Measurements from ENCODE around the gene P2RX2.

P2RX2 gene

DNA sequence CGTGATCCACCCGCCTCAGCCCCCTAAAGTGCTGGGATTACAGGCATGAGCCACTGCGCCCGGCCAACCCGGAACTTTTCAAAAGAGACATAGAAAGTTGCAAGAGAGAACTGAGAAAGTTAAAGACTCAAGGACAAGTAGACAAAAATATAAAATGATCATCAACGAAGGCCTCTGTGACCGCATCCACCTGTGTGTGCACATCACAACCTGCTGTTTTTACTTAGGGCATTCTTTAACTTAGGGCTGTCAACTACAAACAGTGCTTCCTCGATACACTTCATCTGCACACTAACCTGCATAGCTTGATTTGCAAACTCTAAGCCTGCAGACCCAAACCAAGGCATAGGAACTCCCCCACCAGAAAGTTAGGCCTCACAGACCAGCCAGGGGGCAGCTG lies 14.8 kb downstream of the P2RX2 start:
- no peak overlapping the region for H3K4me3 ChIP-seq (ENCODE audit: low read length)
- H3K36me3 ChIP-seq (ENCODE audit: insufficient read depth, low read length) = peaks cover 88% of the 10 kb centered on the region
- no peak overlapping the region for H2AFZ ChIP-seq (ENCODE audit: low read depth, low read length)
- peaks cover 18% of the 10 kb centered on the region for H3K4me1 ChIP-seq (ENCODE audit: insufficient read depth, low read length)
- H3K9me3 ChIP-seq (ENCODE audit: low read length) = no peaks in the 10 kb centered on the region
- H3K27me3 ChIP-seq (ENCODE audit: insufficient read depth, low read length) = no peaks in the 10 kb centered on the region

DNA sequence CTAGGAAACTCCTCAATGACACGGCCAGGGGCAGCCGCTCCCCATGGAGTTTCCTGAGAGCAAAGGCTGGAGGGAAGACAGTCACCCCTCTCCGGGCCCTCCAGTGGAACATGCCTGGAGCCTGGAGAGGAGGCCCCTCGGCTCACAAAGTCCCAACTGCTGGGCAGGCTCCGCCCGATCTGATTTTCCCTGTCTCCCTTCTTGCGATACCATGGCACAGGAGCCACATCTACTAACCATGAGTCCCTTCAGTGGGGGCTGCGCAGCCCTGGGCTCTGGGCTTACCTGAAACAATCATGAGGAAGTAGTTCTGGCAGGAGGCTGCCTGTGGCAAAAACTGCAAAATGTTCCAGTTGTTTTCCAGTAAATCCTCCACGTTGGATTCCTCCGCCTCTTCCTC lies 15.3 kb downstream of the P2RX2 start:
- H3K36me3 ChIP-seq (ENCODE audit: insufficient read depth, low read length) = peaks cover 87% of the 10 kb centered on the region
- no peaks in the 10 kb centered on the region for H3K27me3 ChIP-seq (ENCODE audit: insufficient read depth, low read length)

DNA sequence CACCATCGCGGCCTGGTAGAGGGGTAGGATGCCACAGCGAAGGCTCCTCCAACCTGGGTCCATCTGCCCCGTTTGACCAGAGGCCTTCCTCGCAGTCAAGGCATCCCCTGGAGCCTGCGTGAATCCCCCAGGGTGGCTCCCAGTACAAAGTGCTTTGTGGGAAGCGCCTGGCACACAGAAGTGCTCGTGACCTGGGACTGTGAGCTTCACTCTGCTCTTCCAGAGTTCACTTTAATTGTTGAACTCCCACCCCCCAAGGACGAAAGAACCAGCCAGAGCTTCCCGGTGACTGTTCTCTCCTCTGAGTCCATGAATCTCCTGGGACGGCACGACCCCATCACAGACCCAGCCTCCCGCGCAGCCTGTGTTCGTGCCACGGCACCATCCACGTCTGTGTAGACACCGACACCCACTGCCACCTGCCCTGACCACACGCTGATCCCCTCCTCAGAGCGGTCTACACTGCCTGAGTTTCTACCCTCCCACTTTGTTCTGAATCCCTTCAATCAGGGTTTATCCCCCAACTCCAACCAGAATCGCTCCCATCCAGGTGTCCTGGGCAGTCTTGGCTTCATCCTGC lies 15.9 kb downstream of the P2RX2 start:
- Histone ChIP-seq H3K4me3 (ENCODE audit: low read length) (no peak overlapping the region), H3K36me3 (ENCODE audit: insufficient read depth, low read length) (peaks cover 87% of the 10 kb centered on the region), H3K4me1 (ENCODE audit: insufficient read depth, low read length) (peaks cover 18% of the 10 kb centered on the region), H3K27me3 (ENCODE audit: insufficient read depth, low read length) (no peaks in the 10 kb centered on the region), H2AFZ (ENCODE audit: low read depth, low read length) (no peak overlapping the region), H3K9me3 (ENCODE audit: low read length) (no peaks in the 10 kb centered on the region)

More for the DNA sequence above, 15.3 kb downstream of the P2RX2 start:
- no peaks in the 10 kb centered on the region for H3K9me3 ChIP-seq (ENCODE audit: low read length)
- no peak overlapping the region for H2AFZ ChIP-seq (ENCODE audit: low read depth, low read length)
- H3K4me1 ChIP-seq (ENCODE audit: insufficient read depth, low read length) = peaks cover 18% of the 10 kb centered on the region
- H3K4me3 ChIP-seq (ENCODE audit: low read length) = no peak overlapping the region

DNA sequence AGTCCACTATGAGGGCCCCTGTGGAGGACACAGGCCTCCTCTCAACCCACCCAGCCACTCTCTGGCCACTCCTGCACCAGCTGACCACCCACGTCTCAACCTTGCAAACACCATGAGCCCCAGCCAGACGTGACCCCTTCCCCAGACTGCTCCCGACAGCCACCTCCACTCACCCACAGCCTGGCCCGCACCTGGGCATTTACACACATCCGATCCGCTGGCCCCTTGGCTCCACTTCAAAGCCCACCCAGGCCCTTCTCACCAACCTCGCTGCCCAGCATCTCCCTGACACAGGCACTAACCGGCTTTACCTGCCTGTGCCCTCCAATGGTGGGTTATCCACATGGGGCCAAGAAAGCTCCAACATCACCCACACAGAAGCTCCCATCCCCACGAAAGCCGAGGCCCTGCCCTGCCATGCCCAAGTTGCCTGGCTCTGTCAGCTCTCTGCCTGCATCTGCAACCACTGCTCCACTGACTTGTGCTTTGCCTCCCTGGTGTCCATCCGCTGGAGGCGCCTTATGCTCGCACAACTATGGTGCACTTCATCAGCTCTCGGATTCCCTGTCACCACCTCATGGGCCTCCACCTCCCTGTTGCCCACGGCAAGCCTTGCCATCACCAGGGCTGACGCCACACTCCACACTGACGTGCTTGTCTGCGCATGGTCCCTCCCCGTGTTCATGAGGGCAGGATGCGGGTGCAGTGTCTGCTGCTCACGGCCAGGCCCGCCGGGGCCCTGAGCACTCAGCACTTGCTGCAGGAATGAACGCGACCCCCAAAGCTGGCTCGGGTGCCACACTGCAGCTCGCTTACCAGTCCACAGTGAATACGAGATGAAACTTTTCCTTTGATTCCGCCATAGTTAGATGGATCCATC lies 16.7 kb downstream of the P2RX2 start:
- H3K36me3 ChIP-seq (ENCODE audit: insufficient read depth, low read length) = peaks cover 81% of the 10 kb centered on the region
- peaks cover 18% of the 10 kb centered on the region for H3K4me1 ChIP-seq (ENCODE audit: insufficient read depth, low read length)
- no peak overlapping the region for H2AFZ ChIP-seq (ENCODE audit: low read depth, low read length)
- no peak overlapping the region for H3K4me3 ChIP-seq (ENCODE audit: low read length)
- no peaks in the 10 kb centered on the region for H3K27me3 ChIP-seq (ENCODE audit: insufficient read depth, low read length)
- H3K9me3 ChIP-seq (ENCODE audit: low read length) = no peaks in the 10 kb centered on the region

DNA sequence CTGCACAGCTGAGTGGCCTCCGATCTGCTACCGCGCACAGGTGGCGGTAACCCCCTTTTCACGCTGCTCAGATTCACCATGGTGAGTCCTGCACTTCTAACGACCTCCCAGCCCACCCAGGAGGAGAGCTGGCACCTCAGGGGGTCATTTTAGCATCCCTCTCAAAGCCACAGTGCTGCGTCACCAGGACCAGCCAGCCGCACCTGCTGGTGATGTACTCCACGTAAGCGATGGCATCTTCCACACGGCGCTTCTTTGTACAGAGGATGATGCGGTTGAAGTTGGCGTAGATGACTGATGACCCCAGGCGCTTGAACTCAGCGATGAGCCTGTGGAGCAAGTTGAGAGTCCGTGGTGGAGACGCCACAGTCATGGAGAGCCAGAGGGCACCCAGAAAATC lies 19.2 kb downstream of the P2RX2 start:
- Histone ChIP-seq H2AFZ (ENCODE audit: low read depth, low read length) (no peak overlapping the region), H3K4me3 (ENCODE audit: low read length) (no peak overlapping the region), H3K4me1 (ENCODE audit: insufficient read depth, low read length) (peaks cover 18% of the 10 kb centered on the region), H3K27me3 (ENCODE audit: insufficient read depth, low read length) (no peaks in the 10 kb centered on the region), H3K9me3 (ENCODE audit: low read length) (no peaks in the 10 kb centered on the region), H3K36me3 (ENCODE audit: insufficient read depth, low read length) (peaks cover 81% of the 10 kb centered on the region)

DNA sequence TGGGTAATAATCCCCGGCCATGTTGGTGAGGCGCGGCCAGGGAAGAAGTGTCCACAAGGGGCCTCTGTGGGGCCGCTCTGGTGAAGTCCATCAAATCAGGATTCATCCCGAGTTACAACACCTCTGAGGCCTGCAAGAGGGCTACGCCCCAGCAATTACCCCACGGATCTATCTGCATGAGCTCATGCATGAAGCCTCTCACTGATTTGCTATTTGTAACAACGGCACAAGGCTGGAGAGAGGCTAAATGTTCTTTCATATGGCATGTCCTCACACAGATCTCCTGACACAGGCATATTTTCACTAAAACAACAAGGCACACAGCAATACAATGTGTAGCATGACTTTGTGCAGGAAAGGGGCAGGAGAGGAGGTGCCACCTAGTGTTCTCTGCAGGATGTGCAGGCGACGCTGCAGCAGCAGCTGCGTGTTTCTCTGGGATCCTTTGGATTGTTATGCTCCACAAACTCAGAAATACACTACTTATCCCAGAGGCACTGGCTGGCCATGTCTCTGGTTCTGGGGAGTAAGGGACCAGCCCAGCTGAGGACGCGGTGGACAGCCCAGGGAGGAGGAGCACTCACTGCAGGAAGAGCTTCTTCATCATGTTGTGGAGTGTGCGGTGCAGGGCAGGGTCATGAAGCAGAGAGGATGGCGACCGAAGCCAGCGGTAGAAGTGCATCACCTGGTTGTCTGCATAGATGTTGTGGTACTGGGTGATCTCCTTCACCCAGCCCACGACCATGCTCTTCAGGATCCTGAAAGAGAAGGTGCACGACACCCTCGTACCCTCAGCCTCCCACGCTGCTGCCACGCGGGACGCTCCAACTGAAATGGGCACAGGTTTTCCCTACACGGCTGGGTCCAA lies 20.2 kb downstream of the P2RX2 start:
- H3K36me3 ChIP-seq (ENCODE audit: insufficient read depth, low read length) = peaks cover 83% of the 10 kb centered on the region
- H3K9me3 ChIP-seq (ENCODE audit: low read length) = no peaks in the 10 kb centered on the region
- H3K4me1 ChIP-seq (ENCODE audit: insufficient read depth, low read length) = peaks cover 13% of the 10 kb centered on the region
- no peak overlapping the region for H3K4me3 ChIP-seq (ENCODE audit: low read length)
- H3K27me3 ChIP-seq (ENCODE audit: insufficient read depth, low read length) = no peaks in the 10 kb centered on the region
- H2AFZ ChIP-seq (ENCODE audit: low read depth, low read length) = no peak overlapping the region

DNA sequence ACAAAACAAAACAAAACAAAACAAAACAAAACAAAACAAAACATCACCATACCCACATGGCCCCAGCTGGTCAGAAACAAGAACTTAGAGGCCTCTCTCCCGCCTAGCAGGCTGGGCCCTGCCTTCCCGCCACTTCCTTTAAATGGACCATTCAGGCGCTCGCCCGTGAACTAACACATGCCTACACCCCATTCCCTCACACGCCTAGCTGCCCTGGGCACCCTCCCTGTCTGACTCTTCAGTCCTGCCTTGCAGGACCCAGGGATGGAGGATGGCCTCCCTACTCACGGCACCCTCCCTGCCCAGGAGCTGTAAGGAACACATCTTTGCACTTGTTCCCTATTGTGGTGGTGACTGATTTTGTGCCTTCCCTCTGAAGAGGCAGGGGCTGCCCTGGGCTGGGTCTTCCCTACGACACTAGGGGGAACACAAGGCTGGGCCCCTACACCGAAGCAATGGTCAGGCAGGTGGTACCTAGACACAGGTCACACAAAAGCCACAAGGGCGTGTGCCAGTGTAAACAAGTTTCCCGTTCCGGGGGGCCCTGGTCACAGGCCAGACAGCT lies 21.5 kb downstream of the P2RX2 start:
- H3K4me1 ChIP-seq (ENCODE audit: insufficient read depth, low read length) = peaks cover under 1% of the 10 kb centered on the region
- H3K4me3 ChIP-seq (ENCODE audit: low read length) = no peak overlapping the region
- H2AFZ ChIP-seq (ENCODE audit: low read depth, low read length) = no peak overlapping the region
- H3K9me3 ChIP-seq (ENCODE audit: low read length) = no peaks in the 10 kb centered on the region
- no peaks in the 10 kb centered on the region for H3K27me3 ChIP-seq (ENCODE audit: insufficient read depth, low read length)
- H3K36me3 ChIP-seq (ENCODE audit: insufficient read depth, low read length) = peaks cover 76% of the 10 kb centered on the region

DNA sequence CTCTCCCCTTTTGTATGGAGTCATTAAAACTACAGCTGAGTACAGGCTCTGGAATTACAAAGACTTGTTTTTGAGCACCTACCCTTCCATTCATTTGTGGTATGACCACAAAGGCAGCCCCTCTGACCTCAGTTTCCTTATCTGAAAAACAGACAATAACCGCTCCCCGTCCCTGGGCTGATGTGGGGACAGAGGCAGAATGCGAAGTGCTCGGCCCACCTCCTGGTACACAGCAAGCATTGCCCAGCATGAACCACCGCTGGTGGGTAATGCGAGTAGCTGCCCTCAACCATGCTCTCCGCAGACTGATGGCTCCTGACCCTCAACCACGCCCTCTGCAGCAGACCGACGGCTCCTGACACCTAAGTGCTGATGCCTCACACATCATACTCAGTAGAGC lies 22.4 kb downstream of the P2RX2 start:
- no peaks in the 10 kb centered on the region for H3K27me3 ChIP-seq (ENCODE audit: insufficient read depth, low read length)
- no peak overlapping the region for H2AFZ ChIP-seq (ENCODE audit: low read depth, low read length)
- no peaks in the 10 kb centered on the region for H3K4me1 ChIP-seq (ENCODE audit: insufficient read depth, low read length)
- no peaks in the 10 kb centered on the region for H3K9me3 ChIP-seq (ENCODE audit: low read length)
- H3K36me3 ChIP-seq (ENCODE audit: insufficient read depth, low read length) = peaks cover 73% of the 10 kb centered on the region
- no peak overlapping the region for H3K4me3 ChIP-seq (ENCODE audit: low read length)

DNA sequence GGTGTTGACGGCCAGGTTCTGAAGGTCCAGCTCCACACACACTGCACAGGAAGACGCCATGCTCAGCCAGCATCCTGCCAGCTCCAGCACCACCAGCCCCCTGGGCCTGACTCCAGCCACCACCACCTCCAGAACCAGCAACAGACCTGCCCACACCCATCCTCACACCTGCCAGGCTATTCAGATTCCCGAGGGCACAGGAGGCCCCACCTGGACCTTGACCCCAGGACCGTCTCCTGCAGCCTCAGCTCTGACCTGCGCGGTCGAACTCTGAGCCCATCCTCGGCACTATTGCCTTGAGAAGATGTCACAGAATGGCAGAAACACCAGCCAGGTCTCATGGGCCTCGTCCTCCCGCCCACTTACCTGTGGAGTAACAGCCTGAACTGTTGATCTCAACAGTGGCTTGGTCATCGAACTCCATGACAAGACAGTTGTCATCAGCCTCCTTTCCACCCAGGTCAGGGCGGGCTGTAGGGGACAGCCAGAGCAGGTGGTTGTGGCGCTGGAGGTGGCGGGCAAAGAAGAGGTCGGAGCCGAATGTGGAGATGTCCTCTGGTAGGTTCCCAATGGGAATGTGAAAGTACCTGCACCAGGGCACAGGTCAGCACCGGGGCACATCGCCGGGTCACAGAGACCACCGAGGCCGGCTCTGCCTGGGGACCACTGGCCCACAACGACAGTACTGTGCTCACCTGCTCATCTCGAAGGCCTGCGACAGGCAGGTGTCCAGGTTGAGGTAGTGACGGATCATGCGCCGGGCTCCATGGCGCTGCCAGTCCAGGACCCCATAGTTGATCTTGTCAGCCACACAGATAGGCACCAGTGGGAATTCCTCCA lies 23.5 kb downstream of the P2RX2 start:
- Histone ChIP-seq H3K4me3 (ENCODE audit: low read length) (no peak overlapping the region), H3K4me1 (ENCODE audit: insufficient read depth, low read length) (no peaks in the 10 kb centered on the region), H3K36me3 (ENCODE audit: insufficient read depth, low read length) (peaks cover 73% of the 10 kb centered on the region), H3K27me3 (ENCODE audit: insufficient read depth, low read length) (no peaks in the 10 kb centered on the region), H3K9me3 (ENCODE audit: low read length) (no peaks in the 10 kb centered on the region), H2AFZ (ENCODE audit: low read depth, low read length) (no peak overlapping the region)

DNA sequence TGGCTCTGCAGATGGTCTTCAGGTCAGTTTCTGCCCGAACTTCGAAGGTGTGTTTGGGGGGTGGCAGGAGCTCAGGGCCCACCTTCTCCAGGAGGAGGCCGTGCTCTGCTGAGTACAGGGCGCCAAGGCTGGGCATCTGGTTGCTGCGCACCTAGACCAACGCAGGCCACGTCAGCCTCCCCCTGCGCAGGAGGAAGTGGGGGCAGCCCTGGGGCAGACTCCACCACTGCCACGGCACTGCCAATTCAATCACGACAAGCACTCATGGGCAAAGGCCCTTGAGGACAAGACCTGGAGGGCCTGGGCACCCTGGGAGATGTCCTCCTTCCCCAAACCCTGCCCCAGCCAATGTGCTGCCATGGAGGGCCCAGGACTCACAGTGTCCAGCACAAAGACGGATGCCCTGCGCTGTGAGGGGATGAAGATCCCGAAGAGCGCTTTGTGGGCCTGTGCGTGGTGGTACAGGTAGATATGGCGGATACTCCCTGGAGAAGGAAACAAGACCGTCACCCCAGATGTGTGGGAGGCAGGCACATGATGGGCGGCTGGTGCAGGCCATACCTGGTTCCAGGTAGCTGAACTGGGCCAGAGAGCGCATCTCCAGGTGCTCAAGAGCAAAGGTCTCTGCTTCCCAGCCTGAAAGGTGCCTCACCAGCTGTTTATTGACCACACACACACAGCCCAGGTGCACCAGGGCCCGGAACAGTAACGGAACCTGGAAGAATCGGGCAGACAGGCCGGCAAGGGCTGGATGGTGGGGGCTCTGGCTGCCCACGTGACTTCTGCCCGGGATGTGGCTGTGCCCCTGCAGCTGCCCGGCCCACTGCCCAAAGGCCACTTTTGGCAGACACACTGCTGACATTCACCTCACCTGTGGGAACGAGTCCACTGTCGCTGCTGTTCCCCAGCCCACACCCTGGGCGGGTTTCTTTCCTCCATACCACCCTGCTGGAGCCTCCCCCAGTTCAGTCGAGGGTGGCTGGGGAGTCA lies 24.6 kb downstream of the P2RX2 start:
- H2AFZ ChIP-seq (ENCODE audit: low read depth, low read length) = no peak overlapping the region
- no peak overlapping the region for H3K4me3 ChIP-seq (ENCODE audit: low read length)
- no peaks in the 10 kb centered on the region for H3K9me3 ChIP-seq (ENCODE audit: low read length)
- no peaks in the 10 kb centered on the region for H3K27me3 ChIP-seq (ENCODE audit: insufficient read depth, low read length)
- H3K4me1 ChIP-seq (ENCODE audit: insufficient read depth, low read length) = no peaks in the 10 kb centered on the region
- peaks cover 72% of the 10 kb centered on the region for H3K36me3 ChIP-seq (ENCODE audit: insufficient read depth, low read length)

DNA sequence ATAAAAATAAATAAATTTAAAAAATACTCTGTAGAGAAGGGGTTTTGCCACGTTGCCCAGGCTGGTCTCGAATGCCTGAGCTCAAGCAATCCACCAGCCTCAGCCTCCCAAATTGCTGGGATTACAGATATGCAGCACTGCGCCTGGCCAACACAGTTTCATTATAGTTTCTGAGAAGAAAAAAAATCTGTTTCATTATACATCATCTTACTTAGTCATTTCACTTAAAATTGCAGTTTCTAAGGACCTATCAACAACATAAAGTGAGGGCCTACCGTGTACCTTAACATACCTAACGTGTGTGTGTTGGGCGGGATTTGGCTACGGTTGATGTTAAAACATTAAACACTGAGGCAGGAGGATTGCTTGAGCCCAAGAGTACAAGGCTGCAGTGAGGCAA lies 28.3 kb downstream of the P2RX2 start:
- no peaks in the 10 kb centered on the region for H3K9me3 ChIP-seq (ENCODE audit: low read length)
- H2AFZ ChIP-seq (ENCODE audit: low read depth, low read length) = no peak overlapping the region
- H3K36me3 ChIP-seq (ENCODE audit: insufficient read depth, low read length) = peaks cover 81% of the 10 kb centered on the region

More for the DNA sequence above, 28.3 kb downstream of the P2RX2 start:
- H3K27me3 ChIP-seq (ENCODE audit: insufficient read depth, low read length) = no peaks in the 10 kb centered on the region
- H3K4me3 ChIP-seq (ENCODE audit: low read length) = no peak overlapping the region
- H3K4me1 ChIP-seq (ENCODE audit: insufficient read depth, low read length) = no peaks in the 10 kb centered on the region

Data from neuron (in vitro differentiated cells).